ENCODE measurements around the gene ZNF234. TPM values are rescaled to one million over a fixed set of nuclear protein-coding genes. Genes with fewer than 3 reads are reported as not detected.

Gene ZNF234
- total RNA-seq, 2 donors from 2014 or later = 9.3 to 10.8 TPM

Other genes with a start within 250 kb of the ZNF234 start
- gene ZNF45, start 206.3 kb upstream of the ZNF234 start, total RNA-seq = 10 to 100 TPM; 10.5 to 10.8 TPM
- 1 to 10 TPM; 1.1 to 3.4 TPM for gene ZNF221, start 190.3 kb upstream of the ZNF234 start, total RNA-seq
- 1 to 10 TPM; 4.1 TPM for gene ZNF155, start 157.4 kb upstream of the ZNF234 start, total RNA-seq
- gene ZNF230, start 138.6 kb upstream of the ZNF234 start, total RNA-seq = 1 to 10 TPM; 3.6 to 5.1 TPM
- 1 to 10 TPM; 1.8 to 2.0 TPM for gene ZNF222, start 116.2 kb upstream of the ZNF234 start, total RNA-seq
- 1 to 10 TPM in 1 of 2 donors, under 1 TPM in 1; 0.60 to 1.4 TPM for gene ZNF223, start 89.5 kb upstream of the ZNF234 start, total RNA-seq
- 1 to 10 TPM; 2.3 to 2.4 TPM for gene ZNF284, start 69.4 kb upstream of the ZNF234 start, total RNA-seq
- gene ZNF224, start 47.2 kb upstream of the ZNF234 start, total RNA-seq = 10 to 100 TPM; 14.8 to 22.4 TPM
- gene ZNF225, start 28.2 kb upstream of the ZNF234 start, total RNA-seq = 1 to 10 TPM in 1 of 2 donors, under 1 TPM in 1; 0.96 to 2.7 TPM
- gene ZNF226, start 23.5 kb downstream of the ZNF234 start, total RNA-seq = 10 to 100 TPM; 12.2 to 14.6 TPM
- 10 to 100 TPM; 20.2 TPM for gene ZNF227, start 71.0 kb downstream of the ZNF234 start, total RNA-seq
- gene ZNF233, start 118.3 kb downstream of the ZNF234 start, total RNA-seq = under 1 TPM in 1 of 2 donors, not detected in 1; 0.52 TPM
- 1 to 10 TPM; 1.5 to 3.3 TPM for gene ZNF235, start 163.5 kb downstream of the ZNF234 start, total RNA-seq
- gene ZNF112, start 215.1 kb downstream of the ZNF234 start, total RNA-seq = not detected

Data from activated naive CD4-positive, alpha-beta T cell treated with anti-CD3 and anti-CD28 coated beads, Interleukin-2, amount 50 U/mL, for 72 hours (primary cell).